ENCODE results near the gene PRMT9. TPM values are rescaled to one million over a fixed set of nuclear protein-coding genes. Genes with fewer than 3 reads are reported as not detected.

Gene PRMT9
- total and polyA plus RNA-seq, 2 of the 4 experiments (the other 2 are of a cell fraction) = 5.0 to 14.2 TPM

- TF ChIP-seq RCOR1 (IDR thresholded peaks at IDR 0.05; ENCODE audit: insufficient replicate concordance, low read length) (no peak), MAZ (IDR thresholded peaks at IDR 0.05; ENCODE audit: borderline replicate concordance, low read depth, low read length) (peak; percentile 69; the same call in 1 of the 2 replicates), RFX5 (IDR thresholded peaks at IDR 0.05; ENCODE audit: low read depth, low read length) (no peak), CEBPB (IDR thresholded peaks at IDR 0.05; ENCODE audit: low read depth, low read length) (peak; percentile 83), MXI1 (IDR thresholded peaks at IDR 0.05; ENCODE audit: borderline replicate concordance, low read depth, low read length) (no peak), BHLHE40 (IDR thresholded peaks at IDR 0.05; ENCODE audit: low read depth, low read length) (peak; percentile 82)
Measured at GRCh38 chr4:147683717-147684700, at the start of gene PRMT9 (continued).

Data from IMR-90 (cell line).